HepG2 (cell line): ENCODE results near the gene TRAF3. TPM values are rescaled to one million over a fixed set of nuclear protein-coding genes. Genes with fewer than 3 reads are reported as not detected.

Experiments used
- ATAC-seq: fragments of 200-7000 bp; cut with Tn5 transposase; 3 replicates; pipeline ENCODE4 v1.9.1; 2020; ENCODE audit warnings: mild to moderate bottlenecking, moderate library complexity
- BruUV-seq: library from RNA; stranded (reverse); fragments of 400-500 nt; replicated peaks from 2 replicates; lab custom pipeline; 2021; lab: Mats Ljungman, UMichigan
- CTCF ChIA-PET: fragments of 300-600 bp; formaldehyde crosslinking; extraction: SDS; loops from one replicate; lab custom pipeline; 2021; ENCODE audit warnings: low total read pairs, inconsistent platforms, low intra/inter-chr PET ratio; lab: Yijun Ruan, JAX
- POLR2A ChIA-PET: fragments of 350-600 bp; sonication (Branson Sonifier 250); formaldehyde crosslinking; loops from one replicate; lab custom pipeline; 2020; ENCODE audit warnings: antibody characterized with exemption, inconsistent platforms; lab: Yijun Ruan, JAX
- DNase-seq: peaks from one replicate; pipeline ENCODE4 v3.0.0-alpha.2; 2015; ENCODE audit warnings: low spot score
- FAIRE-seq: peaks from 3 replicates; lab custom pipeline; 2011; peaks lifted over from hg19 to GRCh38; lab: Jason Lieb, UNC
- H2AFZ ChIP-seq: one replicate; pipeline ENCODE4 v1.6.1; 2011; ENCODE audit warnings: low read length, inconsistent platforms
- H3K27ac ChIP-seq: fragments of 300-600 bp; 3 replicates; pipeline ENCODE4 v1.8.0; 2011; ENCODE audit warnings: mixed run types, mild to moderate bottlenecking, mixed read lengths, low read length, inconsistent platforms; ENCODE audit not compliant: insufficient read depth; ENCODE audit errors: extremely low read length
- H3K27me3 ChIP-seq, 2 experiments: fragments of 200-600 bp in 1 of 2; 2 replicates in 1 of 2; 3 replicates in 1 of 2; pipeline versions ENCODE4 v1.6.0 to v1.8.0; 2011; ENCODE audit warnings: low read length in 2 of 2, mild to moderate bottlenecking in 2 of 2, moderate library complexity in 2 of 2, inconsistent platforms in 1 of 2; ENCODE audit not compliant: insufficient read depth in 2 of 2, control insufficient read depth in 1 of 2
- H3K36me3 ChIP-seq, 2 experiments: fragments of 200-600 bp in 1 of 2; replicated peaks in 1 of 2; 2 replicates in 1 of 2; 3 replicates in 1 of 2; pipeline versions ENCODE4 v1.5.1 to v1.8.0; 2011; ENCODE audit warnings: low read length in 2 of 2, inconsistent platforms in 1 of 2; ENCODE audit not compliant: insufficient read depth in 2 of 2, control insufficient read depth in 1 of 2
- H3K4me1 ChIP-seq: 2 replicates; pipeline ENCODE4 v1.5.1; 2012; ENCODE audit warnings: low read length, inconsistent platforms; ENCODE audit not compliant: insufficient read depth
- H3K4me2 ChIP-seq: 2 replicates; pipeline ENCODE4 v1.6.0; 2011; ENCODE audit warnings: low read depth, low read length, inconsistent platforms
- H3K4me3 ChIP-seq, 3 experiments: fragments of 200-600 bp in 1 of 3; sonication (generic), shearing (Covaris generic) in 1 of 3; replicated peaks in 1 of 3; 2 replicates each; pipeline ENCODE4 v1.5.1; 2011 to 2016; ENCODE audit warnings: low read length in 3 of 3, inconsistent platforms in 2 of 3, low read depth in 2 of 3, mild to moderate bottlenecking in 2 of 3, control low read depth in 1 of 3, mixed read lengths in 1 of 3; ENCODE audit not compliant: insufficient read depth in 1 of 3
- H3K79me2 ChIP-seq: one replicate; pipeline ENCODE4 v1.6.1; 2011; ENCODE audit warnings: low read length, inconsistent platforms; ENCODE audit not compliant: insufficient read depth
- H3K9ac ChIP-seq: 2 replicates; pipeline ENCODE4 v1.6.0; 2011; ENCODE audit warnings: mild to moderate bottlenecking, low read depth, low read length, inconsistent platforms; ENCODE audit not compliant: insufficient read depth
- H3K9me3 ChIP-seq: 2 replicates; pipeline ENCODE4 v1.5.1; 2012; ENCODE audit warnings: mild to moderate bottlenecking, low read length
- H4K20me1 ChIP-seq: 2 replicates; pipeline ENCODE4 v1.6.0; 2011; ENCODE audit warnings: inconsistent platforms, mild to moderate bottlenecking, low read length, moderate library complexity; ENCODE audit not compliant: insufficient read depth
- ERF ChIP-seq: IDR thresholded peaks from 2 replicates; pipeline ENCODE4 v1.6.1; 2018; ENCODE audit warnings: missing biosample characterization, missing genetic modification reagents
- NR2F6 ChIP-seq, 2 experiments: IDR thresholded peaks; 2 replicates each; pipeline ENCODE4 v1.6.1; 2016; ENCODE audit warnings: antibody characterized with exemption in 1 of 2, mild to moderate bottlenecking in 1 of 2
- SP2 ChIP-seq: sonication (generic); formaldehyde crosslinking; IDR thresholded peaks from 2 replicates; pipeline ENCODE4 v1.5.1; 2020; ENCODE audit warnings: mild to moderate bottlenecking, missing genetic modification reagents
- TIGD3 ChIP-seq: sonication (generic); formaldehyde crosslinking; IDR thresholded peaks from 2 replicates; pipeline ENCODE4 v1.5.1; 2020; ENCODE audit warnings: mild to moderate bottlenecking, missing genetic modification reagents, borderline replicate concordance
- YEATS2 ChIP-seq: sonication (generic); formaldehyde crosslinking; IDR thresholded peaks from 2 replicates; pipeline ENCODE4 v1.4.0; 2020; ENCODE audit warnings: missing genetic modification reagents, borderline replicate concordance
- ZNF451 ChIP-seq: sonication (generic); formaldehyde crosslinking; IDR thresholded peaks from 2 replicates; pipeline ENCODE4 v1.5.0; 2020; ENCODE audit warnings: mild to moderate bottlenecking, missing genetic modification reagents
- ZNF550 ChIP-seq: sonication (generic); formaldehyde crosslinking; IDR thresholded peaks from 2 replicates; pipeline ENCODE4 v1.4.0; 2020; ENCODE audit warnings: mild to moderate bottlenecking, missing genetic modification reagents, borderline replicate concordance
- ZNF629 ChIP-seq: sonication (generic); formaldehyde crosslinking; conservative IDR thresholded peaks from 2 replicates; pipeline ENCODE4 v1.5.0; 2020; ENCODE audit warnings: missing genetic modification reagents
- WGBS: methylation state at CpG from one replicate; pipeline ENCODE4 v1.1.6; 2017; ENCODE audit warnings: low lambda C conversion rate; 5-methylcytosine and 5-hydroxymethylcytosine counted together
- in situ Hi-C: cut with HindIII; loops from 2 replicates; pipeline ENCODE4 v1.10.0; 2017; ENCODE audit warnings: low pct_unique_long_range_greater_than_20kb; ENCODE audit not compliant: extremely low pct_ligation_motif_present
- intact Hi-C: fragments of 100-400 bp; cut with micrococcal nuclease; formaldehyde crosslinking; loops from one replicate; pipeline ENCODE4 v1.10.0; 2022; ENCODE audit not compliant: unreplicated experiment
- polyA plus RNA-seq, 8 experiments: library from polyadenylated mRNA; depleted of rRNA in 3 of 8; stranded (reverse) in 7 of 8; unstranded in 1 of 8; fragments of >200 nt; fragmentation: Illumina TruSeq in 4 of 8; extraction: Trizol in 4 of 8; gene quantifications; 2 replicates each; pipeline versions ENCODE4 v1.2.1 to v1.2.3, GENCODE V29; 2011 to 2016; ENCODE audit warnings: low read depth in 4 of 8, missing spikeins in 1 of 8, mixed read lengths in 1 of 8; ENCODE audit not compliant: insufficient read depth in 1 of 8
- total RNA-seq, 5 experiments: library from RNA; depleted of rRNA; stranded (reverse); fragments of >200 nt; fragmentation: Illumina TruSeq; extraction: Trizol; gene quantifications; 2 replicates each; pipeline ENCODE4 v1.2.3, GENCODE V29; 2016; ENCODE audit warnings: low read depth in 1 of 5

TRAF3 gene
- total and polyA plus RNA-seq, 2 of the 13 experiments (the other 11 are each of a cell fraction or from before 2014, with no cell fraction given): 6.9 to 12.2 TPM

DNA sequence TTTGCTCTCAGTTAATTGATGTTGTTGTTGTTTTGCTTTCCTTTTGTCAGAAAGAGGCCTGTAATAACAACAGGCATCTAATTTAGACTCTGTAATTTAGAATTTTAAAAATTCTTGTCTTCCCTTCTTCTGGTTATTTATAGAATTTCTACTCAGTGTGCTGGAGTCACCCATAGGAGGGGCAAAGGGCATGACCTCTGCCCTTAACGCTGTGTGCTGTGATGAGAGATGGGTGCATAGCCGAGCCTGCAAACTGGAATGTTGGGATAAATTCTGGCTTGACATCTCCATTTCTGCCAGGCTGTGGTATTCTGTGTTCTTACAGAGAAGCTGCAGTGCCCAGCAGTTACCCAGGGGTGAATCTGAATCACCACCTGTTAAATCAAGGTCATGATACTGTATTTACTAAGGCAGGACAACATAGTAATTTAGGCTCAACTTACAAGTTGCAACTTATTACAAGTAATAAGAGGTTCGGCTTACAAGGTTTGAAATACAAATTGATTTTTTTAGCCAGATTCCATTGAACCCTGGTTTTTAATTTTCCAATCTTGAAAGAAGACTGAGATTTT is 53.3 kb downstream of the TRAF3 start:
- Histone ChIP-seq H3K27ac (no peak overlapping the region), H2AFZ (no peak overlapping the region), H3K27me3 (no peaks in the 10 kb centered on the region)
- 64% methylated on average over 3 of the region's 3 CpGs for WGBS
- TF ChIP-seq ERF: no peak
- TF ChIP-seq ZNF629: peak; percentile 43; the same call in 1 of the 2 replicates
- TF ChIP-seq NR2F6 (IDR thresholded peaks at IDR 0.05): peak; percentile 76
- peak; percentile 36 for TF ChIP-seq NR2F6 (CRISPR knock-in tag; IDR thresholded peaks at IDR 0.05)
- TF ChIP-seq, all 625 proteins: peak for 2
- DNase-seq (no peak), ATAC-seq (no peak), FAIRE-seq (no peak)
- Histone ChIP-seq H3K4me1 (peaks cover 12% of the 10 kb centered on the region; the same call in 1 of the 2 replicates), H3K4me2 (no peak overlapping the region), H3K36me3 (peaks cover 0 to 8% of the 10 kb centered on the region in 2 experiments; a peak in 2 of 5 replicates), H3K79me2 (no peaks in the 10 kb centered on the region), H3K4me3 (no peak overlapping the region), H3K9ac (no peak overlapping the region), H4K20me1 (no peaks in the 10 kb centered on the region), H3K9me3 (no peaks in the 10 kb centered on the region)
- ChIA-PET CTCF (no interaction called here), POLR2A (no interaction called here)
- in situ Hi-C loops: no loop called here
- intact Hi-C loops: no loop called here
- no TSS peak for BruUV-seq

DNA sequence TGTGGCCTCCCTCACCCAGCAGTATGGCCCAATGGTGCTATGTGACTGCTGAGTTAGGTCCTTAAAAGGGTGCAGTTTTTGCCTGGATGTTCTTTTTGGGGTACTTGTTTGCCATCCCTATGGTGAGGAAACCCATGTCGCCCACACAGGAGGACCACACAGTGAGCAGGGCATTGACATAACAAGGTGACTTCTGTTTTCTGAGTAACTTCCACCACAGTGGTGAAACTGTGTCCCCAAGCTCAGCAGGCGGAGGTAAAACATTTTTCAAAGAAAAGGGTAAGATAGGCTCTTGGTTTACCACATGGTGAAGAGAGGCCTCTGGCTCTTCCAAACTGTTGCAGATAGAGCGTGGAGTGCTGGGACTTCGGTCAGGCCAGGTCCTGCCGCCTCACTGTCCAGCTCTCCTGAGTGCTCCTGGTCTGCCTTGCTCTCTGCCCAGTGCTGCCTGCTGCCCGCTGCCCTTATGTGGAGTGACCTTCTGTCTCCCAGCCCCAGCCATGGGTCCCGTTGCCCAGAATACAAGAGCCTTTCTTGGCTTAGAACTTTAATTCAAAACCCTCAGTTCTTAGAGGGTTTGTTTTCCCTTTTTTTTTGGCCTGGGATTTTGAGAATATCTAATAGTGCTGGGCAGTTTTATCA is 54.0 kb downstream of the TRAF3 start:
- ChIA-PET CTCF (no interaction called here), POLR2A (no interaction called here)
- Histone ChIP-seq H3K4me3 (no peak overlapping the region), H3K4me2 (no peak overlapping the region), H3K27me3 (no peaks in the 10 kb centered on the region), H4K20me1 (no peaks in the 10 kb centered on the region), H3K4me1 (peaks cover 12% of the 10 kb centered on the region; the same call in 1 of the 2 replicates), H3K79me2 (no peaks in the 10 kb centered on the region), H3K27ac (no peak overlapping the region), H3K36me3 (peaks cover 0 to 8% of the 10 kb centered on the region in 2 experiments; a peak in 2 of 5 replicates), H3K9me3 (no peaks in the 10 kb centered on the region), H2AFZ (no peak overlapping the region), H3K9ac (no peak overlapping the region)
- no peak for DNase-seq
- FAIRE-seq: no peak
- no TSS peak for BruUV-seq
- intact Hi-C loops: no loop called here
- WGBS: 100% methylated on average over 4 of the region's 7 CpGs
- no peak for ATAC-seq
- TF ChIP-seq SP2 (CRISPR knock-in tag) (no peak), YEATS2 (no peak), ZNF550 (CRISPR knock-in tag) (no peak), ZNF451 (CRISPR knock-in tag) (no peak), TIGD3 (CRISPR knock-in tag) (no peak)
- in situ Hi-C loops: no loop called here
